Stimulated activated memory B cell treated with anti-CD40 and anti-IgM and Interleukin-4, amounts not matched to agents 10 μg/mL and 1 μg/mL and 100 μg/mL, for 72 hours (primary cell): ENCODE measurements around the gene SYAP1.

ENCODE experiments used
- ATAC-seq: fragments of 150-1000 bp; cut with Tn5 transposase; 2 replicates; pipeline ENCODE4 v1.10.0; 2021
- H3K27ac Mint-ChIP-seq: one replicate; pipeline ENCODE4 v1.8.0; 2022; ENCODE audit warnings: mild to moderate bottlenecking, mixed read lengths
- H3K27me3 Mint-ChIP-seq: one replicate; pipeline ENCODE4 v1.8.0; 2022; ENCODE audit warnings: mixed read lengths
- H3K36me3 Mint-ChIP-seq: one replicate; pipeline ENCODE4 v1.8.0; 2022; ENCODE audit warnings: mixed read lengths
- H3K4me1 Mint-ChIP-seq: one replicate; pipeline ENCODE4 v1.8.0; 2022; ENCODE audit warnings: mixed read lengths
- H3K4me3 Mint-ChIP-seq: one replicate; pipeline ENCODE4 v1.8.0; 2022; ENCODE audit warnings: mild to moderate bottlenecking, moderate library complexity, mixed read lengths
- H3K9me3 Mint-ChIP-seq: one replicate; pipeline ENCODE4 v1.8.0; 2022; ENCODE audit warnings: mixed read lengths

SYAP1 gene

GRCh38 chrX:16785247-16786138, 66.1 kb downstream of the SYAP1 start:
- no peaks in the 10 kb centered on the region for H3K9me3 Mint-ChIP-seq
- no peak for ATAC-seq
- H3K27me3 Mint-ChIP-seq = no peaks in the 10 kb centered on the region
- no peaks in the 10 kb centered on the region for H3K4me1 Mint-ChIP-seq
- H3K36me3 Mint-ChIP-seq = no peaks in the 10 kb centered on the region
- peak overlapping the region; percentile 92 for H3K4me3 Mint-ChIP-seq
- H3K27ac Mint-ChIP-seq = peak overlapping the region; percentile 68

DNA sequence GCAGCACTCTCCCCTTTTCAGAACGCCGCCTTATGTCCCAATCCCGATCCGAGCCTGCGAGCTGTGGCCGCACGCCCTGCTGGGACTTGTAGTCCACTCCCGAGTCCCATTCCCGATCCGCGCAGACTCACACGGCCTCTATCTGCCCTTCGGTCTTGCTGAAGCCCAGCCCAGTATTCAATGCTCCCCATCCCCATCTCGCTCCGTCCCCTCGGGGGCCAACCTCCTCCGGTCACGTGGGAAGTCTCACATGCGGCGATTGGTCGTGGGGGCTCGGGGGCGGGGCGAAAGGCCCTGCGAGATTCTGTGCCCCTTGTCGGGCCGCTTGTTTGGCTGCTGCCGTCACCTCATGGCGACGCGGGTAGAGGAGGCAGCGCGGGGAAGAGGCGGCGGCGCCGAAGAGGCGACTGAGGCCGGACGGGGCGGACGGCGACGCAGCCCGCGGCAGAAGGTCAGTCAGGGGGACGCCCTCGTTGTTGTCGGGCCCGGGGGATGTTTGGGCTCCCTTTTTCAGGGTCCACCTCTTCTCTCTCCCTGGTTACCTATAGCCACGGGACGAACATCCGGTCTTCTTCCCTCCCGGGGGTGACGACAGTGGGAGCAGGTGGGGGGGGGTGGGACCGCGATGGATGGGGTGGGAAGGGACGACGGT, 66.9 kb downstream of the SYAP1 start, which contains the start of gene TXLNG:
Gene TXLNG (plus strand): TSS at position 328 of the 652 bp plus-strand sequence. CDS start 22 bp downstream, at position 350.
- Mint-ChIP-seq H3K27me3 (no peaks in the 10 kb centered on the region), H3K4me1 (no peaks in the 10 kb centered on the region), H3K4me3 (peak within 1 kb of the TSS; percentile 92), H3K36me3 (no peaks in the 10 kb centered on the region), H3K9me3 (no peaks in the 10 kb centered on the region), H3K27ac (peak within 1 kb of the TSS; percentile 68)
- peak; percentile 99 for ATAC-seq

GRCh38 chrX:16786791-16787735, 67.7 kb downstream of the SYAP1 start:
- H3K36me3 Mint-ChIP-seq = no peaks in the 10 kb centered on the region
- ATAC-seq = peak; percentile 42
- H3K4me1 Mint-ChIP-seq = no peaks in the 10 kb centered on the region
- no peaks in the 10 kb centered on the region for H3K9me3 Mint-ChIP-seq
- H3K27ac Mint-ChIP-seq = peak overlapping the region; percentile 68
- peak overlapping the region; percentile 92 for H3K4me3 Mint-ChIP-seq
- no peaks in the 10 kb centered on the region for H3K27me3 Mint-ChIP-seq

DNA sequence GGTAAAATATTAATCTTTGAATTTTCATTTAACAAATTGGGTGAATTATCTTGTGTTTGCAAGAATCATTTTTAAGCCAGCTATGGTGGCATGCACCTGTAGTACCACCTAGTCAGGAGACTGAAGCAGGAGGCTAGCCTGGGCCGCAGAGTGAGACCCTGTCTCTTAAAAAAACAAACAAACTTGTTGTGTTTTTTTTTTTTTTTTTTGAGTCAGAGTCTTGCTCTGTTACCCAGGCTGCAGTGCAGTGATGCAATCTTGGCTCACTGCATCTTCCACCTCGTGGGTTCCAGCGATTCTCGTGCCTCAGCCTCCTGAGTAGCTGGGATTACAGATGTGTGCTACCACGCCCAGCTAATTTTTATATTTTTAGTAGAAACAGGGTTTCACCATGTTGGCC, 69.1 kb downstream of the SYAP1 start:
- Mint-ChIP-seq H3K4me3 (no peak overlapping the region), H3K27ac (no peak overlapping the region), H3K9me3 (no peaks in the 10 kb centered on the region), H3K4me1 (no peaks in the 10 kb centered on the region), H3K27me3 (no peaks in the 10 kb centered on the region), H3K36me3 (no peaks in the 10 kb centered on the region)
- ATAC-seq = no peak

DNA sequence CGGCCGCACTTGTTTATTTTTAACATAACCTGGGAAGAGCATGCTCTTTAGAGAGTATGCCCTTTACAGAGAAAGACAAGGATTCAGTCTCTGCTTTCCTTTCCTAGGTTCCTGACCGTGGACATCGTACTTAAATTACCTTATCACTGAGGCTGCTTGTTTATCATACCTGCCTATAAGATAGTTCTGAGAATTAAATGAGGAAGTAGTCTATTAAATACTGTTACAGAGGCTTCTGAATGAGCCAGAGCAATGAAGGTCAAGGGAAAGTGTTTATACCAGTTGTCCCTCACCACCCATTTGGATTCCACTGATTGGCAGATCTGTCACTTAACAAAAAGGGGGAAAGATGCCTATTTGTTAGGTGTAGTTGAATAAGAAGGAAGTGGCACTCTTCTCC, 76.9 kb downstream of the SYAP1 start:
- Mint-ChIP-seq H3K4me1 (peaks cover 6% of the 10 kb centered on the region), H3K36me3 (peaks cover 14% of the 10 kb centered on the region), H3K27me3 (no peaks in the 10 kb centered on the region), H3K27ac (no peak overlapping the region), H3K4me3 (no peak overlapping the region), H3K9me3 (no peaks in the 10 kb centered on the region)
- no peak for ATAC-seq

- H3K27me3 Mint-ChIP-seq = no peaks in the 10 kb centered on the region
- peaks cover 14% of the 10 kb centered on the region for H3K36me3 Mint-ChIP-seq
- no peak overlapping the region for H3K27ac Mint-ChIP-seq
- H3K4me3 Mint-ChIP-seq = no peak overlapping the region
- H3K9me3 Mint-ChIP-seq = no peaks in the 10 kb centered on the region
- H3K4me1 Mint-ChIP-seq = peaks cover 6% of the 10 kb centered on the region
- no peak for ATAC-seq
Measured at GRCh38 chrX:16797358-16797757, 77.9 kb downstream of the SYAP1 start.

DNA sequence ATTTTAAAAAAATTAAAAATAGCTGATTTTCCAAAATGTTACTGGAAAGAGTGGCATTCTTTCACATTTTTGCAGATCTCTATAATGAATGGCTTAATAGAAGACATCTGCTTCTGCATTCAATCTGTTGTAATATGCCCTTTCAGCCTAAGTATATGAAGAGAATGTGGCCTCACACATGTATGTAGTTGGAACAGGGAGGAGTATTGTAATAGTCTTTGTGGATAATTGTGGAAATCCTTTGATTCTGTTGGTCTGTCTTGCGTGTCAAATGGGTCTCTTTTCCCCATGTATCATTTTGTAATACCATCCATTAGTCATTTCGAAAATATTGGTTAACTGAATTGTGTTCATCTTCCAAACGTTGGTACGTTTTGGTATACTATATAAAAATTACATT, 78.4 kb downstream of the SYAP1 start:
- H3K4me1 Mint-ChIP-seq = peaks cover 6% of the 10 kb centered on the region
- ATAC-seq = no peak

GRCh38 chrX:16804923-16805464, 85.6 kb downstream of the SYAP1 start:
- H3K9me3 Mint-ChIP-seq = no peaks in the 10 kb centered on the region
- no peak overlapping the region for H3K27ac Mint-ChIP-seq
- no peaks in the 10 kb centered on the region for H3K27me3 Mint-ChIP-seq
- no peaks in the 10 kb centered on the region for H3K36me3 Mint-ChIP-seq
- ATAC-seq = no peak
- no peaks in the 10 kb centered on the region for H3K4me1 Mint-ChIP-seq
- no peak overlapping the region for H3K4me3 Mint-ChIP-seq

More for the DNA sequence above, 78.4 kb downstream of the SYAP1 start:
- no peaks in the 10 kb centered on the region for H3K27me3 Mint-ChIP-seq
- H3K4me3 Mint-ChIP-seq = no peak overlapping the region
- no peaks in the 10 kb centered on the region for H3K9me3 Mint-ChIP-seq
- no peak overlapping the region for H3K27ac Mint-ChIP-seq
- peaks cover 14% of the 10 kb centered on the region for H3K36me3 Mint-ChIP-seq

GRCh38 chrX:16807548-16807947, 88.1 kb downstream of the SYAP1 start:
- ATAC-seq = no peak

DNA sequence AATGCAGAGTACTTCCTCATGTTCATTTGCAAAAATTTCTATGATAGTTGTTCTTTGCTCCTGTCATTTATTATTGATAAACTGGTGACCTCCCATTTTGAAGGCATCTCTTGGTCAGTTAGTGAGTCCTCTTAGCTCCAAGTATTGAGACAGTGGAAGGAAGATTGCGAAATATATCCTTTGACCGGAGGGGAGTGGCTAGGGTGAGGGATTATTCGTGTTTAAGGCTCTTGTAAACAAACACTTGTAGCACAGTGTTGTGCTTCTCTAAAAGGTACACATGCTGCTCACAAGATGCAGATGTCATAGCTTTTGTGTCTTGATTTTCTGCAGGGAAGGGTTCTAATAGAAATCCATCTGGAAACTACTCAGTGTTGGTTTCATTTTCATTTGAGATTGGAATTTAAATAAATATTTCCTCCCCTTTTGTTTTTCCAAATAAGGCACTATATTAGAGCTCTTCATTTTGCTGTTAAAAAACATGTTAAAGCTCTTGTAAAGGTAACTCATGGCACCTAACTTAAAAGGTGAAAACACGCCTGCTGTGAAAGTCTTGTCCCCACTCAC, 88.6 kb downstream of the SYAP1 start:
- no peak overlapping the region for H3K27ac Mint-ChIP-seq
- H3K9me3 Mint-ChIP-seq = no peaks in the 10 kb centered on the region
- H3K4me3 Mint-ChIP-seq = no peak overlapping the region
- H3K4me1 Mint-ChIP-seq = no peaks in the 10 kb centered on the region
- H3K27me3 Mint-ChIP-seq = no peaks in the 10 kb centered on the region
- no peaks in the 10 kb centered on the region for H3K36me3 Mint-ChIP-seq
- ATAC-seq = no peak

More at GRCh38 chrX:16807548-16807947, 88.1 kb downstream of the SYAP1 start:
- Mint-ChIP-seq H3K27me3 (no peaks in the 10 kb centered on the region), H3K9me3 (no peaks in the 10 kb centered on the region), H3K4me3 (no peak overlapping the region), H3K36me3 (no peaks in the 10 kb centered on the region), H3K4me1 (no peaks in the 10 kb centered on the region), H3K27ac (no peak overlapping the region)

GRCh38 chrX:16814597-16814996, 95.2 kb downstream of the SYAP1 start:
- Mint-ChIP-seq H3K9me3 (no peaks in the 10 kb centered on the region), H3K27ac (no peak overlapping the region), H3K36me3 (no peaks in the 10 kb centered on the region), H3K4me1 (no peaks in the 10 kb centered on the region), H3K4me3 (no peak overlapping the region), H3K27me3 (no peaks in the 10 kb centered on the region)
- no peak for ATAC-seq
